ENCODE measurements around the gene NCAM1.
"Not testable (repeated sequence)": the region's sequence is repeated elsewhere in the genome, so short reads cannot be mapped to it uniquely, and the experiment has no call there.

The NCAM1 gene

DNA sequence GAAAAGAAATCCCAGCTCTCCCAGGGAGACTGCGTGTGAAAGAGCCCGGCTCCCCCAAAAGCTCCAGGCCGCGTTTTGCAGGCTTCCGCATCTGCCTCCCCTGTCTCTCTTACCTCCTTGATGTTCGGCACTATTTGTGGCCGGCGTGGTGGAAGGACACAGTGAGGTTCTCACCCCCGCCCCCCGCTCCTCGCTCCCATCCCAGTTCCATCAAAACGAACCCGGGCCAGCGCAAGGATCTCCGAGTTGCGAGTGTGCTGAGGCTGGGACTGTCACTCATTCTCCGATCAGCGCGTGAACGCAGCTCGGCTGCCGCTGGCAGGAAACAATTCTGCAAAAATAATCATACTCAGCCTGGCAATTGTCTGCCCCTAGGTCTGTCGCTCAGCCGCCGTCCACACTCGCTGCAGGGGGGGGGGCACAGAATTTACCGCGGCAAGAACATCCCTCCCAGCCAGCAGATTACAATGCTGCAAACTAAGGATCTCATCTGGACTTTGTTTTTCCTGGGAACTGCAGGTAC is at the start of gene NCAM1:
Gene NCAM1 (plus strand): TSS at position 275 of the 523 bp plus-strand sequence.
- FAIRE-seq (no peak), DNase-seq (ENCODE audit: insufficient read length, low spot score) (no peak)

DNA sequence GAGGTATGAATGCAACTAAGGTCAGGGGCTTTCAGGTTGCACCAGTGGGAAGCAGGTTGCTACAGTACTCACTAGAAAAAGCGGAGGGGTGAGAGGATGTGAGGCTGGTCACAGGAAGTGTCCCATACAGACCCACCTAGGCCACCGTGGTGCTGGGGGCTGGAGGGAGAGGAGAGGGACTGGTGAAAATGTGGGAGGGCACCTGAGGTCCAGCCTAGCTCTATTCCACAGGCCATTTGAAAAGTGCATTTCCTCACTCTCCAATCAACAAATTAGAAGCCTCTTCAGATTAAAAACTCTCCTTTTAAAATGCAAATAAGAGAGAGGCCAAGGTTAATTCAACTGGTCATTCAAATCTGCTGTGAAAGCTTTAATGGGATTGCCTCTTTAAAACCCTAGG is 38.6 kb upstream of the NCAM1 start:
- no peak for DNase-seq (ENCODE audit: insufficient read length, low spot score)
- FAIRE-seq = no peak

DNA sequence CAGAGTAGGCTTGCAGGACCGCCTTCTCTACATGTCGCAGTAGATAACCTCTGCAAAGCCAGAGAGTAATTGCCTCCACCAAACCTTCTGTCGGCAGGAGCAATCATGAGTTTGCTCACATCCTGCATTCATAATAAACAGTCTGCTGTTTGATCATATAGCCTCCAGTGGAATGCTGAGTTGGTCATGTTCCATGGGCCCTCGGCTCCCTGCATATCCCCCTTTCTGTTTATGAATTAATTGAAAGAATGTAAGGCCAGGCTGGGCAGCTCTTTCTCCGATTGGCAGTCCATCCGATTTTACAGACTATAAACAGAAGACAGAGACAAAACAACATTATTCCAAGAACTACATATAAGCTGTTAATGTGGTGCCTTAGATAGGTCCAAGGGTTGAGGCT is 36.4 kb upstream of the NCAM1 start:
- FAIRE-seq = not testable (repeated sequence)

DNA sequence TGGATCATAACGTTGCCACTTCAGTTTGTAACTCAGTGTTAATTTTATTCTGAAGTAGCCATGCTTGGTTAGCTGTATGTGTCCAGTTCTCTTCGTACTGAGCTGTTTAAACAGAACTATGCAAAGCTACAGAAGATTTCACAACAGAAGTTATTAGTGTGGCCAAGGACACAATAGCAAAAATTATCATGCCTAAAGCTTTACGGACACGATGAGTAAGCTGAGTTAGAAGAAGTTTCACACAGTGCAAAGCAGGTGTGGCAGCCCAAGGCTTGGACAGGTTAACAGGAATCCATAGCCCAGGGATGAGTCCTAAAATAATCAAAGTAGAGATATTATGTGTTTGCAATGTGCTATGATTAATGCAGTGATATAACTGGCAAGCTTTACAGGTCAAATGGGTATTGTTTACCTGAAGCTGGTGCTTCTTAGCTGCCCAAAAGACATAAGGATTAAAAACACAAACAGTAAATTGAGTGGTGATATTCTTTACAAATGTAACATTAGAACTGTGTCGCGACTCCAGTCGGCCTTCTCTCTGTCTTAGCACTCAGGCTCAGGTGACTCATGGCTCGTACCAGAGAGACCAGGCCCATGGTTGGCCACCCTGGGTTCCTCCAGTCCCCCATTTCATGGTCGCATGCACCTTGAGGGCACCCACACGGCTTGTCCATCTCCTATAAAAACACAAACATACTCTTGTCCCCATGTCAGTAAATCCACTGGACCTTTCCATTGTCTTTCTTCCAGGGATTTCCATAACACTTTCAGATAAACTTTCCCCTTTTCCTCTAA is 35.5 kb upstream of the NCAM1 start:
- FAIRE-seq (no peak), DNase-seq (ENCODE audit: insufficient read length, low spot score) (no peak)

More for the DNA sequence above, 36.4 kb upstream of the NCAM1 start:
- DNase-seq (ENCODE audit: insufficient read length, low spot score) = not testable (repeated sequence)

DNA sequence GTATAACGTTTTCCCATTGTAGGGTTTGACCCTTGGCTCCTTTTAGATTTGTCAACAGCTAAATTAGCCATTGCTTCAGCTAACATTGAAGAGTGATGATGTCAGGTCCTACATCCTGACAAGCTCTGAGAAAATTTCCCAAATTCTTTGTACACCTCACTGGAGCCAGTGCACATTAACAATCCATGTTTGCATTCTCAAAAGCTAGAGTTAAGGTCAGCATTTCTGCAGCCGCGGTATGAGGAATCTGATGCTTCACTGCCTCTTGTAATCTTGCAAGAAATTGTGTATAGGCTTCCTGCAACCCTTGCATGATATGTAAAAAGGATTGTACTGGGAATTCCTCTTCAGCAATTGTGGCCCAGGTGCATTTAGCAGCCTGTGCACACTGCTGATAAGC is 33.1 kb upstream of the NCAM1 start:
- no peak for DNase-seq (ENCODE audit: insufficient read length, low spot score)

DNA sequence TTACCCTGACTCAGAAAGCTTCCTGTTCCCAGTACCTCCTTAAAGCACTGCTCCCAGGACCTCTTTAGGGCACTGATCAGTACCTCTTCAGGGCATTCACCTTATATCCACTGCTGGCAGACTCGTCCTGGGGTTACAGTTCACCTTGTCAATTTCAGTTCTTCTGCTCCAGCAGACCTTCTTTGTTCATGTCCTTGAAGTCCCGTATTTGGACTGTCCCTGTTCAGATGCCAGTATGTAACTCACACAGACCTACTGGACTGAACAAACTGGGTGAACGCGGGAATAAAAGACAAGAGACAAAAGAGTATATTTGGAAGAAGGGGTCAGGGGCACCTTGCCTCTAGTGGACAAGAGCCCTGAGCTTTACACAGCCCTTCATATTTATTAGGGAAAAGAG is 31.8 kb upstream of the NCAM1 start:
- DNase-seq (ENCODE audit: insufficient read length, low spot score) (no peak), FAIRE-seq (no peak)

More for the DNA sequence above, 33.1 kb upstream of the NCAM1 start:
- no peak for FAIRE-seq

DNA sequence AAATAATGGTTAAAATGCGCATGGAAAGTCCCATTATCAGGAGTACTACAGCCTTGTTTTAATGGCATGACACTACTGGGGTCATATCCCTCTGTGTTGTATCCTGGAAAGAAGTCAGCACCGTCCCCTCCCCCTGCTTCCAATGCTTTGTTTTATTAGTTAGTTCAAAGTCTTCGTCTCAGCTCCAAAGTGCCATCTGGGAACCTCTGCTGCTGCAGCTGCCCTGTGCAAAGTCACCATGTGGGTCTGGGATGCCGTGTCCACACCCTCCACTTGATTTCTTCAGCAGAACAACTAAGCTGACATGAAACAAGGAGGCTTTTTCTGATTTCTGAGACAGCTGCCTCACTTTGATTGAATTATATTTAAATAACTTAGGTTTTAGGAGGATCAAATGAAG is 29.5 kb upstream of the NCAM1 start:
- DNase-seq (ENCODE audit: insufficient read length, low spot score) (no peak), FAIRE-seq (no peak)

DNA sequence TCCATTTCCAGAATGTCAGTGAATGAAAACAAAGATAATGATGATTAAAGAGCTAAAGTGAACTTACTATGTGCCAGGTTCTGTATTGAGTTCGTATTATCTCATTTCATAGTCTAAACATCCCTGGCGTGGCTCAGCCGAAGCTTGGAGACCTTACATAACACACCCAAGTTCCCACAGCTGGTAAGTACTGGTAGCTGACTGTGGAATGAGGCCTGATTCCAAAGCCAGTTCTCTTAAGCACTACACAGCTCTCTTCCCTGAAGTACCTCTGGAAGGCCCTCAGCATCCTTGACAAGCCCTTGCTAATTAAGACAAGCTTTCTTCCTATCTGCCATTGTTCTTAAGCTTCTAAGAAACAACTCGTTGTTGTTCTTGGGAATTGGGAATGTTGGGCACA is 28.6 kb upstream of the NCAM1 start:
- FAIRE-seq (no peak), DNase-seq (ENCODE audit: insufficient read length, low spot score) (no peak)

DNA sequence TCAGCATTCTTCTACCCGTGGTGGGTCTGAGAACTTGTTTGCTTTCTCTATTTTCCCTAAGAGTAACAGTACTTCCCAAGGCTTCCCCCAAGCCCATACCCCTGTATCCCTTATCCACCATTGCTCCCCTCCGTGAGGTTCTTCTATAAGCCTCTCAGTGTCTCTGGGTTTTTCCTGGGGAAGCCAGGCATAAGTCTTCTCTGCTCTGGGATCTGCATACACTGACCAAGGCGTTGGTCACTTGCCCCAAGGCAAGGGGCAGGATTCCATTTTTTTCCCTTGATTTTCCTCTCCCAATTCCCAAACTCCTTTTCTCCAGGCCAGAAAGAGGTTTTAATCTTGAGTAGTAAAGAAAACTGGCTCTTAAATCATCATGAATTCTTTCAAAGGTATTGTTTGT is 27.2 kb upstream of the NCAM1 start:
- FAIRE-seq = no peak
- no peak for DNase-seq (ENCODE audit: insufficient read length, low spot score)

DNA sequence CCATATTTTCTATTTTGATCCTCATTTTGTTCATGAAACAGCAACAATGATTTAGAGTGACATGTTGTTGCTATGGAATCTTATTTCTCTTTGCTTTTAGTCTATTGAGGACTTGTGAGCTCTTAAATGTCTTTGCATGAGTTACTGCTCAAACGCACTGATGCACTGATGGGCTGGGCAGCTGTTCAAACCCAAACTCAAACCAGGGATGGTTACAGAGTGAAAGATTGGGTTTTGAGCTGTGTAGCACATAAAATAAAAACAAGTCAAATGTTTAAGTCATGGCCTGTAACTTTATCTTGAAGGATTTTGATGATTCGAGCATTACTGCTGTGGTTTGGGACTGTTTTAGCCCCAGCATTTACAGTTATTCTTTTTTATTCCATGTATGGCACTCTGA is 20.1 kb upstream of the NCAM1 start:
- DNase-seq (ENCODE audit: insufficient read length, low spot score) (no peak), FAIRE-seq (no peak)

DNA sequence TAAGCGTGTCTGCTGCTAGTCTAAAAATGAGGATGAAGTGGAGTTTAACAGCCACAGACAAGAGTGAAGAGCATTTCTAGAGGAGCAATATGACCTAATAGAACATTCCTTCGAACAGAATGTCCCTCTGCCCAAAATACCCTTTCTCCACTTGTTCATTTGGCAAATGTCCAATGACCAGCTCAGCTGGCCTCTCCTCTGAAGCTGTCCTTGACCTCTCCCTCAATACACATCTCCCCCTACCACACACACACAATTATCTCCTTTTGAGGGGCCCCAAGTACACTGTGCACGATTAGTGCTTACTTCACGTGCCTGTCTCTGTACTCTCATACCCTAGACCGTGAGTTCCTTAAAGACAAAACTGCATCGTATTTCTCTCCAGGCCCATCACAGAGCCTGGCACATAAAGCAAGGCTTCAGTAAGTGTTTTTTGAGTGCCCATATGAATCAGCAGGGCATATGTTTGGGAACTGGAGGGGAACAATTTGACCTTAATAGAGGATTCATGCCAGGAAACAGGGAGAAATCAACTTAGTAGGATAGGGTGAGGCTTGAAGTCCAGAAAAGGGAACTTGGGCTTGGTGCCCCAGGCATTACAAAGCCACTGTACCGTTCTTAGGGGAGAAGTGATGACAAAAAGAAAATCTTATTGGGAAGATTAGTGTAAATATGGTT is 18.1 kb upstream of the NCAM1 start:
- no peak for FAIRE-seq
- no peak for DNase-seq (ENCODE audit: insufficient read length, low spot score)

DNA sequence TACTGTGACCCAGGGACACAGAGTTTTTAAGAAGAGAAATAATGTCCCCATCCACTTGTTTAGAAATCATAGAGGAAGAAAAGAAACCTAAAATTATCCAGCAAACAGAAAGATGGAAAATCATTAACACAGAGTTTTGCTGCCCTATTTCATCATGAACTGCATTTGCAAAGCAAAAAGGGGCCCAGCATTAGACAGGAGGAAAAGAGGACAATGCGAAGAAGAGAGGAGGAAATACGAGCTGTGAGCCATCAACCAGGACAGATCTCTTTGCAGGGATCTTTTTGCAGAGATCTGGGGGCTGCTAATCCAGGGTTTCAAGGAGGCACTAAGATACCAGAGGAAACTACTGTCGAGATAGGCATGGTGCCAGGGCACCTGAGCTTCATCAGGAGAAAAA is 14.4 kb upstream of the NCAM1 start:
- no peak for FAIRE-seq
- DNase-seq (ENCODE audit: insufficient read length, low spot score) = no peak

DNA sequence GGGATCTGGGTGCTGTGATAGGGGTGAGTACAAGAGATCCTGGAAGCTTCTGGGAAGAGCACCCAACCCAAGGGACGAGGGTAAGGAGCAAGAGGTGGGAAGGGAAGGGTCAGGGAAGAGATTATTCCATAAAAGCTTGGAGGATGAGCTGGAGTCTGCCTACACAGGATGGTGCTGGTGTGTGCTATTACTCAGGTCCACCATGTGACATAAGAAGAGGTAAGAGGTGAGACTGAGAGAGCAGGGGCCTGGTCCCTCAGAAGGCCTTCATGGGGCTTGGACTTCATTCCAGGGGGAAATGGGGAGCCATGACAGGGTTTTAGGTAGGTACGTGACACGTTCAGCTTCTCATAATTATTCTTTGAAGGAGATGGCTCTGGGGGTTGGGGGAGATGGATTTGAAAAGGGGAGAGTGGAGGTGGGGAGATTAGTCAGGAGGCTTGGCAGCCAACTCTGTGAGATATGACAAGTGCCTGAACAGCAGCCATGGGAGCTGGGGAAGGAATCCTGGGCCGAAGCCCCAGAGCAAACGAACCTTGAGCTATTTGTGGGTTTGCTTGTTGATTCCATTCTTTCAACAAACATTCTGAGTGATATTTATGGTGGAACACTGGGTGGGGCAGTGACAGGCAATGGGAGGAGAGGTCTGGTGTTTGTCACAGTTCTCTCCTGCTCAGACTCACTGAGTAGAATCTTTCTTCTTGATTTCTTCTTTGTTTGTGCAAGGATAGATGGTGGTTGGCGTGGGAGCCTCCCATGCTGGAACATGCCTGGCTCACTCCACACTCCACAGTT is 11.2 kb upstream of the NCAM1 start:
- DNase-seq (ENCODE audit: insufficient read length, low spot score) (no peak), FAIRE-seq (no peak)

DNA sequence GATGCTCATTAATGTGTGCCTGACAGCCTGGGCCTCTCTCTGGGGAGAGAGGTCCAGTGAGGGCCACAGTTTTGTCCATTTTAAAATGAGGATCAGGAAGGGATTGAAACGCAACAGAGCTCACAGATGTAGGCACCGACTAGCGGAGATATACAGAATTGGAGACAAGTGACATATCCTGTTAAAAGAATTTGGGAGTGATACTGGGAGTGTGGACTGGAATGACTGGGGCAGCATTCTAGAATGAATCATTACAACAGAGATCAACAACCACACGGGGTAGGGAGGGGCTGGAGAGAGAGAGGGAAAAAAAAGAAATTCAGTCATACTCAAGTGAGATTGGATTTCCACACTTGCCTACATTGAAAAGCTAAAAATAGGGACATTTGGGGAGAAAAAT is 2.5 kb upstream of the NCAM1 start:
- DNase-seq (ENCODE audit: insufficient read length, low spot score) = no peak
- no peak for FAIRE-seq

DNA sequence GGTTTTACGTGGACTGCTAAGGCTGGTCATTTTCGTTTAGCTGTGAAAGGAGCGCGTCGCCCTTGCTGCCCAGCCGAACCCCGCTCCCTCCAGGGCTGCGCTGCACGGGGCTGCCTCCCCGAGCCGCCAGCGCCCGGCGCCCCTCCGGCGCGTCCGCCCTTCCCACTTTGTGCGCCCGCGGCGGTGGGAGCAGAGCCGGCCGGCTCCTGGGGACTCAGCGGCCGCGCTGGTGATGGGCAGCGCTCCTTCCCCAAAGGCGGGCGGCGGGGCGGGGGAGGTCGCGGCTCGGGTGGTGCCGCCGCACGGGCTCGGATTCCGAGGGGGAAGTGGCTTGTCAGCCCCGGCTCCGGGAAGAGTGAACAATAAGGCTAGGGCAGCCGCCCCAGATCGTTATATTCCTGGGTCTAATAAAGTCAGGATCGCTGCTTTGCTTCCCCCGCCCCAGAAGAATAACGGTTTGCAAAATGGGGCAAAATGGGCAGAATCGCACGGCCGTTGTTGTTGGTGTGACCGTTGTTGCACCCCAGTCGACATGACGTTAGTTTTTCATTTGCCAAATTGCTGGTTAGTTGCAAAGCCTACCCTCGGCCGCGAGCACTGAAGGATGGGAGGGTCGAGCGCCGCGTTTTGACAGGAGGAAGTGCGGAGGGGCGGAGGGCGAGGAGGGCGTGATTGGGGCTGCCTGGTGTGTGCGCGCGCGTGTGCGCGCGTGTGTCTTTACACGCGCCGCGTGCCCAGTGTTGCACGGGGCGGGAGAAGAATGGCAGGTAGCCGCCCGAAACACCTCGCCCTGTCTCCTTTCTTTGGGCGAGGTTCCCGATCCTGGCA is 745 bp downstream of the NCAM1 start:
- FAIRE-seq (no peak), DNase-seq (ENCODE audit: insufficient read length, low spot score) (no peak)

DNA sequence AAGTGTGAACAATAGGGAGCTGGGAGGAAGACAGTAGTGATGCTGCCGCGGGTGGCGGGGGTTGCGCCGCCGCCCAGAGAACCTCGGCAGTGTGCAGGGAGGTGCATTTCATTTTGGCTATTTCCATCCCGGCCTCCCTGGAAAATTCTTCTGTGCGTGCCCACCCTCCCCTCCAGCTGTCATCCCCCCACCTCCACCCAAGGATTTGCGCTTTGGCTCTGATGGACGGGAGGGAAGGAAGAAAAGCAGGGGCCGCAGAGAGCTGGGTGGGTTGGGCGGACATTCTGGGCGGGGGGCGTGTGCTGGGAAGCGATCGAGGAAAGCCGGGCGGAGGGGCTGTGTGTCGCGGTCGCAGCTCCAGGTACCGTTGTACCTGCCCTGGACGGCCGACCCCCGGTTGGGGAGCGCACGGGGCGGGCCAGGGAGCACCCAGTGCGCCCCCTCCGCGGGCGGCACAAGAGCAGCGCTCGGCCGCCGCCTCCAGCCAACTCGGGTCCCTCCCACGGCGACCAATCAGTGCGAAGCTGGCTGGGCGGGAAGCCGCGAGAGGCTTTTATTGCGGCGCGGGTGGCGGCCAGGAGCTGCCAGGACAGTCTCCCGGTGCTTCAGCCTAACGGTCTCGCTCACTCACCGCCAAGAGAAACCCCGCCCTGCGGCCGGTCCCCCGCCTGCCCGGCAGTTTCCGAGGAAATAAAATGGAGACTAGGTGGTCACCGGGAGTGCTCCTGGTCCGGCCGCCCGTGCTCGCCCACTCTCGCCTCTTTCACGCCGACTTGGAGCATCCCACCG is 1.6 kb downstream of the NCAM1 start:
- FAIRE-seq (no peak), DNase-seq (ENCODE audit: insufficient read length, low spot score) (no peak)

DNA sequence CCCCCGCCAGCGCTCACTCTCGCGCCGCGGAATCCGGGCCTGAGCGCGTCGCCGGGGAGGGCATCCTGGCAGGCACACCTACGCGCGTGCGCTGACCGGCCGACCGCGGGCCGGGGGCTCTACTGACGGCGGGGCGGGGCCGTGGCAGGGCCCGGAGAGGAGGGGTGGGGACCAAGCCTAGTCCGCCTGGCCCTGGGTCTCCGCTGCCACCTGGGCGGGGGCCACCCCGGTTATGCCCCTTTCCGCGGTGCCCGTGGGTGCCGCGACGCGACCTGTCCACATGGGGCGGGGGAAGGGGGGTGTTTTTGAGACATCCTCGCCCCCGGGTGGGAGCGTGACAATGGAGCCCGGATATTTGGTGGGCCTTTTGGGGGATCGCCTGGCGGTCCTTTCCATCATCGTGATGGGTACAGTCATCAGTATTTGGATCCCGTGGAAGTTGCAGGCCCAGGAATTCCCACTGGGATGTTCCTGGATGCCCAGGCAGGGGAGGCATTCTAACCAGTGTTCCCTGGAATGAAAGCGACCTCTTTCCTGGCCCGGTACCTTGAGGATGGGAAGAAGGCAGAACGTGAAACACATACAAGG is 2.2 kb downstream of the NCAM1 start:
- DNase-seq (ENCODE audit: insufficient read length, low spot score) (no peak), FAIRE-seq (no peak)

DNA sequence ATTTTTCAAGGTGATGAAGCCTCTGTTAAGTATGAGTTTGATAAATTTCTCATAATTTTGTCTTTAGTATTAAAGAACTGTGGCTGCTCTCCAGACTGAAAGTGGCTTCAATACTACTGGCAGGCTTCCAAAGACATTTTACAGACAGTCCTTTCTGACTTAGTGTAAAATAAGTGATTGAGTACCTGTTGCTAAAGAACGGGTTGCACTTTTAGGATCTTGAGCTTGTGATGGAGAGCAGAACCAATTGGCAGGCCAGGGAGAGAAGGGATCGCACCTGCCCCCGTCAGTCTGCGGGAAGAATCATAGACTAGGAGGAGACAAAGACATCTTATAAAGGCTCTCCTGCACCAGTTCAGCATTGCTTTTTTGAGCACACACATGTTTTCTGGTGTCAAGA is 4.4 kb downstream of the NCAM1 start:
- DNase-seq (ENCODE audit: insufficient read length, low spot score) = no peak
- no peak for FAIRE-seq

DNA sequence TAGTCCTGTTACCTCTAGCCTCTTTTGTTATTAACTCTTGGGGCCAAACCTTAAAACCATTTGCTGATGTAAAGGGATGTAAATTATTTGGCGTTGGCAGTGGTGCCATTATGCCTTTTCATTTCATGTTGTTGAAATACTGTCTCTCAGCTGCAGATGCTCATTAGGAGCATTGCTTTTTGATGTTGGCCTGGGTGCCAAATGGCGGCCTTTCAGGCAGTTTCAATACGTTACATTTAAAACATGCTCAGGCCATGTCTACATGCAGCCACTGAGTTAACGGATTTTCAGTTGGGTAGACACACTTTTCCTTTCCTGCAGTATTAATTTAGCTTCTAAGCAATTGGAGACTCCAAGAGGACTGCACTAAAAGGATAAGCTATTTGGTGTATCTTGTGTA is 5.3 kb downstream of the NCAM1 start:
- no peak for FAIRE-seq

More for the DNA sequence above, 5.3 kb downstream of the NCAM1 start:
- DNase-seq (ENCODE audit: insufficient read length, low spot score) = no peak

Data from GM19239 (cell line).